ENCODE results near the gene SLC39A1.
"Not testable (repeated sequence)": the region's sequence is repeated elsewhere in the genome, so short reads cannot be mapped to it uniquely, and the experiment has no call there.

- not testable (repeated sequence) for TF ChIP-seq CTCF (conservative IDR thresholded peaks at IDR 0.05; ENCODE audit: low read length); EZH2phosphoT487 (IDR thresholded peaks at IDR 0.05; ENCODE audit: borderline replicate concordance, low read depth, low read length)
Observed at GRCh38 chr1:153910560-153910959, 52.8 kb downstream of the SLC39A1 start.
